Fibroblast of villous mesenchyme (primary cell): Measurements from ENCODE around the gene LRRC36. TPM values are rescaled to one million over a fixed set of nuclear protein-coding genes. Genes with fewer than 3 reads are reported as not detected.

Source experiments
- DNase-seq: peaks from one replicate; pipeline ENCODE4 v3.0.0-alpha.2; 2010; ENCODE audit warnings: low read depth
- H3K4me3 ChIP-seq: 2 replicates; pipeline ENCODE4 v1.5.1; 2011; ENCODE audit warnings: low read depth, mild to moderate bottlenecking, low read length
- total RNA-seq: library from RNA; depleted of rRNA; stranded (reverse); fragments of >200 nt; gene quantifications from 2 replicates; pipeline ENCODE4 v1.2.3, GENCODE V29; 2012
- TF ChIP-seq, protein P1 (sequence below): IDR thresholded peaks from 2 replicates; pipeline ENCODE4 v1.5.1; 2012; ENCODE audit warnings: low read depth, mild to moderate bottlenecking, low read length; ENCODE audit not compliant: insufficient read depth

The LRRC36 gene
- total RNA-seq, 1 donor, result not detected

DNA sequence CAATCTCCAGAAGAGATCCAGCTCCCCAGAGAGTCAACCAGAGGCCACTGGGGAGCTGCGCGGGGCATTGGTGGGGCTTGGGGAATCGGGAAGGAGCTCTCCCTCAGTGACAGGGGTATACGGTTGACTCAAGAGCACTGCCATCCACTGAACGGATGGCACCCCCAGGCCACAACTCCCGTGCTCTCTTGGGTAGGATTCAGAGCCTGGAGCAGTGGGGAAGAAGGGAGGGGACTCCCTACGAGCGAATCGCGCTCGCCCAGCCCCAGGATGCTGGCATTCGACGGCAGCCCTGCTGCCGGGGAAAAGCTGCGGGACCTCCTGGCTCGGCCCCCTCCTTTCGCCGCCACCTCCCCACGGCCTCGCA lies 67.2 kb downstream of the LRRC36 start:
- TF ChIP-seq, protein P1, sequence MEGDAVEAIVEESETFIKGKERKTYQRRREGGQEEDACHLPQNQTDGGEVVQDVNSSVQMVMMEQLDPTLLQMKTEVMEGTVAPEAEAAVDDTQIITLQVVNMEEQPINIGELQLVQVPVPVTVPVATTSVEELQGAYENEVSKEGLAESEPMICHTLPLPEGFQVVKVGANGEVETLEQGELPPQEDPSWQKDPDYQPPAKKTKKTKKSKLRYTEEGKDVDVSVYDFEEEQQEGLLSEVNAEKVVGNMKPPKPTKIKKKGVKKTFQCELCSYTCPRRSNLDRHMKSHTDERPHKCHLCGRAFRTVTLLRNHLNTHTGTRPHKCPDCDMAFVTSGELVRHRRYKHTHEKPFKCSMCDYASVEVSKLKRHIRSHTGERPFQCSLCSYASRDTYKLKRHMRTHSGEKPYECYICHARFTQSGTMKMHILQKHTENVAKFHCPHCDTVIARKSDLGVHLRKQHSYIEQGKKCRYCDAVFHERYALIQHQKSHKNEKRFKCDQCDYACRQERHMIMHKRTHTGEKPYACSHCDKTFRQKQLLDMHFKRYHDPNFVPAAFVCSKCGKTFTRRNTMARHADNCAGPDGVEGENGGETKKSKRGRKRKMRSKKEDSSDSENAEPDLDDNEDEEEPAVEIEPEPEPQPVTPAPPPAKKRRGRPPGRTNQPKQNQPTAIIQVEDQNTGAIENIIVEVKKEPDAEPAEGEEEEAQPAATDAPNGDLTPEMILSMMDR, result no peak
- H3K4me3 ChIP-seq, result peak overlapping the region; percentile 48
- no peak for DNase-seq

DNA sequence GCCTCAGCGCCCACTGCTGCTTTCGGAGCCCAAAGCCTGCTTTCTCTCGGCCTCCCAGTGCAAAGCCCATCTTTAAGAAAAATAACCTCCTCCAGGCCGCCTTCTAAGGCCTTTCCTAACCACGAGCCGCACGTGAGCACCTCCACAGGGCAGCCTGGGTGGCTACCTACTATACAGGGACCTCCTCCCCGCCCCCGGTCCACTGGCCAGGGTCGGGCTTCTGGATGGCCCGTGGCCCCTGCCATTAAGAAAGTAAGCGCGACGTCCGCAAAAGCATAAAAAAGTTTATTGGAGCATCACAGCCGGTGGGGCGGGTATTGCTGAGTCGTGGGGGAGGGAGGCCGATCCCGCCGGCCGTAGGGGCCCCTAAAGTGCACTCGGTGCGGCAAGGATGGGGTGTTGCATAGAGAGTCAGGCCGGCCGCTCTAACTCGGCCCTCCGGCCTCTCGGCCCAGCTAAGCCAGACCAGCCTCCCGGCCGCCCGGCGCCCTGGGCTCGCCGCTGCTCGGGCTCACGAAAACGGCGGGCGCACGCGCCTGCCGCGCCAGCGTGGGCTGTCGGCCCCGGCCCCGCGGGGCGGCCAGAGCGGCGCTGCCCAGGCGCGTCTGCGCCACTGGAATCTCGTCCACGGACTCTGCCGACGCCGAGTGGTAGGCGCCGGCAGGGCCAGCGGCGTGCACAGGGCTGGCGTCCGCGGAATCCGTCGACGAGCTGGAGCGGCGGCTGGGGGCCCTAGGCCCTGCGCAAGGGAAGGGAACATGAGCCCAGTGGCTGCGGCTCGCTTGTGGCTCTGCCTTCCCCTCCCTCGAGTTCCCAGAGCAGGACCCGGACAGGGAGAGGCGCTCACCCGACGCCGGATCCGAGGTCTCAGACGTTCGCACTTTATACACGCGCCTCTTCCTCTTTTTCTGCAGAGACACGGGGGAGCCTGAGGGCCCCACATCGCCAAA lies 67.8 kb downstream of the LRRC36 start:
- DNase-seq, result no peak
- TF ChIP-seq, protein P1, result no peak
- H3K4me3 ChIP-seq, result no peak overlapping the region

DNA sequence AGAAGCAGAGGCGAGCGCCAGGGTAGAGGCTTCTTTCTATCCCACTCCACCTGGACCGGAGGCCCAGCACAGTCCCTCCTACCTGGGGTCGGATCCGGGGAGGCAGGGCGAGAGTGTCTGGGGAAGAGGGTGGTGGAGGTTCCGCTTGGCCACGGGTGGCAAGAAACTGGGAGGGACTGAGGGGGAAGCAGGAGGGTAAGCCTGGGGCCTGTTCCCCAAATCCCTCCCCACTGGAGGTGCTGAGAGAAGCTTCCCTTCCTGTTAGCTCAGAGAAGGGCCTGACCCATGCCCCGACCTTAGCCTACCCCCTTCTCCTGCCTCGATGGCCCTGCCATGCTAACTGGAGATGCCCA lies 68.5 kb downstream of the LRRC36 start:
- no peak overlapping the region for H3K4me3 ChIP-seq
- DNase-seq, result no peak
- TF ChIP-seq, protein P1, result no peak

DNA sequence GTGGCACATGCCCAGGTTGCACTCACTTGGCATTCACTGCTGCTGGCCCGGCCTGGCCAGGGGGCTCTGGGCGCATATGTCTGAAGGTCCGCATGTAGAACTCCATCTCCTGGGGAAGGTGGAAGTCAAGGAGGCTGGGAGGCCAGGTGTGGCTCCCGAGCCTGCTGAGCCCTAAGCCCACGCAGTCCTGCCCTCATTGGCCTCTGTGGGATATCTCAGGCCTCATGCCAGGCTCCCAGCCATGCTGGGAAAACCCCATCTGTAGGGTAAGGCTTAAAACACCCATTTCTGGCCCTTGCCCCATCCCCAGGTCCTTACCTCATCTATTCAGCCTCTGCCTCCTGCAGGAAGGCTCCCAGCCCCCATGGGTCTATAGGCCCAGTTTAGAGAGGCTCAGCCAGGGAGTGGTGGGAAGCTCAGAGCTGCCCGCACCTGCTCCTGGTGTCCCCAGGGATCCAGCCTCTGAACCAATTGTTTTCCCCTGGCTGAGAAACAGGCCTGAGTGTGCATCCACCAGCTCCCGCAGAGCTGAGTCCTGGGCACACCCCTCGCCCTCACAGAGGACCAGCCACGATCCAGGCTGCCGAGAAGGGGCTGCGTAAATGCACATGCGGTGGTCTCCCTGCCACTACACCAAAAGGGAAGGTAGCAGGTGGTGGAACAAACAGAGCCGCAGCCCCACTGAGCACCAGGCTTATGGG lies 69.0 kb downstream of the LRRC36 start:
- H3K4me3 ChIP-seq, result no peak overlapping the region
- TF ChIP-seq, protein P1, result no peak
- no peak for DNase-seq

DNA sequence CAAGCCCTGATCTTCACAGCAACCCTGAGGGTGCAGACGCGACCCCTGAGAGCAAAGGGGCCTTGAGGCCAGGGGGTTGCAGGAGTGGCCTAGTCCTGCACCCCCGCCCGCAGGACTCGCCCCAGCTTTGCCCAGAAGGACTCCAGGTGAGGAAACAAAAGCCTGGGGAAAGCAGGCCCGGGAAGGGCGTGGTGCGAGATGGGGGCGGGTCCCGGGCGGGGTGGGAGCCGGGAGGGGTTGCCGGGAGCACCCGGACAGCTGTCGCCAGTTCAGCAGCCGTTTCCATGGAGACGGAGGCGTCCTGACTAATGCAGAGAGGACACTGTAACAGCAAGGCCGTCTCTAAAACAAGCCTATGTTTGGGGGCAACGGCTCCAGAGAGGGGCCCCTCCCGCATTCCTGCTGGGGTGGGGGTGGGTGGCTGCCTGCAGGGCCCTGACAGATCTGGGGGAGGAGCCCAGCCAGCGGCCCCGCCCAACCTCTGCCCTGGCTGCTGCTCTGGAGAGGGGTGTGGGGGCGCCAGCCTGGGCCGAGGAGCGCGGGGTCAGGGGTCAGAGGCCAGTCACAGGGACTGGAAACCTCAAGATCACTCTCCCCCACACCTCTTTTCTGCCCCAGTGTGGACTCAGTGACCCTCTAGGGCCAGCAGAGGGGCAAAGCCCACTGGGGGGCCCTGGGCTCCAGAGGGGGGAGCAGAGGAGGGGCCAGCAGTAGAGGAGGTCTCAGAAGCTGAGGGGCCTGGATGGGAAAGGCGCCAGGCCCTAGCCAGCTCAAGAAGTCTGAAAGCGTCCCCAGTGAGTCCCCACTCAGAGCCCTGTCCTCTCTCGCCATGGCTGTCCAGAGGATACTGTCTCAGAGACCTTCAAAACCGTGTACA lies 69.8 kb downstream of the LRRC36 start:
- DNase-seq, result peak; percentile 77
- no peak overlapping the region for H3K4me3 ChIP-seq
- TF ChIP-seq, protein P1, result no peak

DNA sequence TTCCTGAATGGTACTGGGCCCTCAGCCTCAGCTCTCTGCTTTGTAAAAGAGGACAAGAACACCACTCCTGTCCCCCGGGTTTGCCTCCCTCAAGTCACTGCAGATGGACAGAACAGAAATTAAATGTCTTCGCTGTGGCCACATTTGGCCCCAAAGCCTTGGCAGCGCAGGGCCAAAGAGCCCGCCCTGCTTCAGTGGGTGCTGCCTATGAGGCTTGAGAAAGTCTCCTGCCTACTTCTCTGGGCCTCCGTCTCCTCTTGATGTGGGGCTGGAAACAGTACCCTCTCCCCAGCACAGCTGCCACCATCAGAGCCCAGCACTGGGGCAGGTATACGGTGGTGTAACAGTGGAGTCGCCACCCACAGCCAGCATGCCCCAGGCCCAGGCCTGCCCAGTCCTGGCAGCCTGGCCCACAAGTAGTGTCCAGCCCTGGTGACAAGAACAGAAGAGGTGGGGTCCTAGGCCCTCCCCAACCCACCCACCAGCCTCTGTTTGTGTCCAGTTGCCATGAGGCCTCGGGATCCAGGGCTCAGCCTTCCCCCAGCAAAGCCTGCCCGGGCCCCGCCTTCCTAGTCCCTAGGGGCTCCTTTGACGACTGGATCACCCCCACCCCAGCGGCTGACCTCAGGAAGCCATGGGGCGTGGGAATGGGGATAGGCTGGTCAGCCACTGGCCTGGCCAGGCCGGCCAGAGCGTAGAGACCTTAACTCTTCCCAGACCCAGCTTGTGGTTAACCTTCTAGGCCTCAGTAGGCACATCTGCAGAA lies 70.6 kb downstream of the LRRC36 start:
- no peak overlapping the region for H3K4me3 ChIP-seq
- peak; percentile 23 for DNase-seq
- TF ChIP-seq, protein P1, result no peak
